Left ventricle myocardium superior (tissue), 1 donor: ENCODE results near the gene AKAP6. TPM values are rescaled to one million over a fixed set of nuclear protein-coding genes. Genes with fewer than 3 reads are reported as not detected.
"Not testable (repeated sequence)": the region's sequence is repeated elsewhere in the genome, so short reads cannot be mapped to it uniquely, and the experiment has no call there.

Experiments
- ATAC-seq: fragments of 200-7000 bp; cut with Tn5 transposase; one replicate; pipeline ENCODE4 v1.9.1; 2020; ENCODE audit warnings: mild to moderate bottlenecking, moderate library complexity
- DNase-seq: peaks from one replicate; pipeline ENCODE4 v3.0.0-alpha.2; 2020
- intact Hi-C: fragments of 100-400 bp; cut with micrococcal nuclease; formaldehyde crosslinking; loops from one replicate; pipeline ENCODE4 v1.11.0; 2022
- total RNA-seq: library from RNA; stranded (reverse); fragmentation: NEBNext Ultra II Directional; extraction: Animal tissue kit (Norgen Biotek cat#: 25700); gene quantifications from one replicate; pipeline ENCODE4 v1.2.1, GENCODE V29; 2021
- donor health status: DM: no; HTN: yes; CAD: no; lungs with severe emphysema.

Gene AKAP6
- total RNA-seq, 1 donor from 2014 or later: 172 TPM

- no peak for DNase-seq
- intact Hi-C loops: no loop called here
- peak; percentile 5 for ATAC-seq
Measured at GRCh38 chr14:32546246-32546645, 217.1 kb downstream of the AKAP6 start.

- ATAC-seq (peak; percentile 30), DNase-seq (no peak)
- intact Hi-C loops: loop anchor here (10.0 kb wide), 1 partner anchor 298 kb away; no protein-coding TSS in a partner anchor
Measured at GRCh38 chr14:32552766-32553165, 223.7 kb downstream of the AKAP6 start.

- intact Hi-C loops: loop anchor here (10.0 kb wide), 1 partner anchor 304 kb away; no protein-coding TSS in a partner anchor
- no peak for DNase-seq
- no peak for ATAC-seq
Measured at GRCh38 chr14:32559048-32559447, 229.9 kb downstream of the AKAP6 start.

- ATAC-seq (peak; percentile 61), DNase-seq (no peak)
- intact Hi-C loops: loop anchor here (10.0 kb wide), 1 partner anchor 305 kb away; no protein-coding TSS in a partner anchor
Measured at GRCh38 chr14:32559590-32559989, 230.5 kb downstream of the AKAP6 start.

- intact Hi-C loops: no loop called here
- DNase-seq (no peak), ATAC-seq (peak; percentile 79)
Measured at GRCh38 chr14:32560209-32560857, 231.2 kb downstream of the AKAP6 start.

GRCh38 chr14:32561520-32561919 lies 232.4 kb downstream of the AKAP6 start:
- no peak for DNase-seq
- ATAC-seq: peak; percentile 40
- intact Hi-C loops: no loop called here

- intact Hi-C loops: no loop called here
- ATAC-seq: peak; percentile 17
- no peak for DNase-seq
Measured at GRCh38 chr14:32564596-32564995, 235.5 kb downstream of the AKAP6 start.

- ATAC-seq (peak; percentile 43), DNase-seq (no peak)
- intact Hi-C loops: no loop called here
Measured at GRCh38 chr14:32565256-32565655, 236.2 kb downstream of the AKAP6 start.

GRCh38 chr14:32567543-32568384 lies 238.7 kb downstream of the AKAP6 start:
- ATAC-seq: no peak
- no peak for DNase-seq
- intact Hi-C loops: no loop called here

GRCh38 chr14:32571551-32571950 lies 242.5 kb downstream of the AKAP6 start:
- DNase-seq: no peak
- ATAC-seq: no peak
- intact Hi-C loops: loop anchor here (5.0 to 10.0 kb wide), 4 partner anchors 253 to 1536 kb away; no protein-coding TSS in a partner anchor

GRCh38 chr14:32571995-32572866 lies 243.1 kb downstream of the AKAP6 start:
- no peak for ATAC-seq
- intact Hi-C loops: loop anchor here (5.0 to 10.0 kb wide), 4 partner anchors 253 to 1535 kb away; no protein-coding TSS in a partner anchor

GRCh38 chr14:32572867-32573150 lies 243.7 kb downstream of the AKAP6 start:
- no peak for ATAC-seq
- intact Hi-C loops: loop anchor here (5.0 to 10.0 kb wide), 4 partner anchors 252 to 1534 kb away; no protein-coding TSS in a partner anchor

More at GRCh38 chr14:32571995-32572866, 243.1 kb downstream of the AKAP6 start:
- no peak for DNase-seq

GRCh38 chr14:32574269-32574668 lies 245.2 kb downstream of the AKAP6 start:
- DNase-seq (no peak), ATAC-seq (no peak)
- intact Hi-C loops: loop anchor here (5.0 to 10.0 kb wide), 4 partner anchors 251 to 1533 kb away; no protein-coding TSS in a partner anchor

More at GRCh38 chr14:32572867-32573150, 243.7 kb downstream of the AKAP6 start:
- DNase-seq: no peak

- DNase-seq (no peak), ATAC-seq (peak; percentile 80)
- intact Hi-C loops: loop anchor here (10.0 kb wide), 3 partner anchors 249 to 859 kb away; no protein-coding TSS in a partner anchor
Measured at GRCh38 chr14:32576088-32576795, 247.1 kb downstream of the AKAP6 start.

- intact Hi-C loops: loop anchor here (10.0 kb wide), 3 partner anchors 248 to 858 kb away; no protein-coding TSS in a partner anchor
- no peak for DNase-seq
Measured at GRCh38 chr14:32576977-32577376, 247.9 kb downstream of the AKAP6 start.

GRCh38 chr14:32578181-32578580 lies 249.1 kb downstream of the AKAP6 start:
- DNase-seq (no peak), ATAC-seq (no peak)
- intact Hi-C loops: loop anchor here (10.0 kb wide), 3 partner anchors 247 to 857 kb away; no protein-coding TSS in a partner anchor

More at GRCh38 chr14:32576977-32577376, 247.9 kb downstream of the AKAP6 start:
- no peak for ATAC-seq

GRCh38 chr14:32583427-32583826 lies 254.3 kb downstream of the AKAP6 start:
- intact Hi-C loops, ATAC-seq, DNase-seq: not testable (repeated sequence)

- intact Hi-C loops: no loop called here
- DNase-seq (no peak), ATAC-seq (peak; percentile 33)
Measured at GRCh38 chr14:32584079-32584478, 255.0 kb downstream of the AKAP6 start.
